Prostate gland (tissue), 2 donors: ENCODE results near the gene KIT.

ENCODE experiments used
- POLR2A ChIP-seq: fragments of 450-650 bp; IDR thresholded peaks from one replicate; pipeline ENCODE4 v1.6.1; 2016; ENCODE audit warnings: antibody characterized with exemption, mild to moderate bottlenecking
- TF ChIP-seq, protein P1 (sequence below), 4 experiments: fragments of 200-600 bp in 2 of 4; fragments of 450-650 bp in 2 of 4; sonication (generic) in 2 of 4; IDR thresholded peaks; 1 replicate in 3 of 4; 2 replicates in 1 of 4; pipeline ENCODE4 v1.5.1; 2016 to 2019; ENCODE audit warnings: antibody characterized with exemption in 4 of 4, mild to moderate bottlenecking in 2 of 4, moderate library complexity in 2 of 4

DNA sequence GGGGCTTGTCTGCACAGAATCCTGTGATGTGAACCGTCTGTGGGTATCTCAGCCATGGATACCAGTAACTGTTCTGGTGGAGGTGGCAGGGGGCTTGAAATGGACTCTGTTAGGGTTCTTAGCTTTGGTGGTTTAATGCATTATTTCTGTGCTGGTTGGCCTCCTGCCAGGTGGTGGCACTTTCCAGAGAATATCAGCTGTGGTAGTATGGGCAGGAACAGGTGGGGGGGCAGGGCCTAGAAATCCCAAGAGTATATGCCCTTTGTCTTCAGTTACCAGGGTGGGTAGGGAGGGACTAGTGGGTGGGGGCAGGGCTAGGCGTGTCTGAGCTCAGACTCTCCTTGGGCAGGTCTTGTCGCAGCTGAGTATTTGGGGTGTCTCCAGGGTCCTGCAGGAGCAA lies 106.7 kb downstream of the KIT start:
- TF ChIP-seq, protein P1, sequence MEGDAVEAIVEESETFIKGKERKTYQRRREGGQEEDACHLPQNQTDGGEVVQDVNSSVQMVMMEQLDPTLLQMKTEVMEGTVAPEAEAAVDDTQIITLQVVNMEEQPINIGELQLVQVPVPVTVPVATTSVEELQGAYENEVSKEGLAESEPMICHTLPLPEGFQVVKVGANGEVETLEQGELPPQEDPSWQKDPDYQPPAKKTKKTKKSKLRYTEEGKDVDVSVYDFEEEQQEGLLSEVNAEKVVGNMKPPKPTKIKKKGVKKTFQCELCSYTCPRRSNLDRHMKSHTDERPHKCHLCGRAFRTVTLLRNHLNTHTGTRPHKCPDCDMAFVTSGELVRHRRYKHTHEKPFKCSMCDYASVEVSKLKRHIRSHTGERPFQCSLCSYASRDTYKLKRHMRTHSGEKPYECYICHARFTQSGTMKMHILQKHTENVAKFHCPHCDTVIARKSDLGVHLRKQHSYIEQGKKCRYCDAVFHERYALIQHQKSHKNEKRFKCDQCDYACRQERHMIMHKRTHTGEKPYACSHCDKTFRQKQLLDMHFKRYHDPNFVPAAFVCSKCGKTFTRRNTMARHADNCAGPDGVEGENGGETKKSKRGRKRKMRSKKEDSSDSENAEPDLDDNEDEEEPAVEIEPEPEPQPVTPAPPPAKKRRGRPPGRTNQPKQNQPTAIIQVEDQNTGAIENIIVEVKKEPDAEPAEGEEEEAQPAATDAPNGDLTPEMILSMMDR (IDR thresholded peaks at IDR 0.05) = no peak
- TF ChIP-seq POLR2A = no peak
